Measurements from ENCODE around the gene SLC35F4. TPM values are rescaled to one million over a fixed set of nuclear protein-coding genes. Genes with fewer than 3 reads are reported as not detected.

SLC35F4 gene
- total RNA-seq, 1 donor from 2014 or later, result not detected

GRCh38 chr14:57871459-57872080 is 5.7 kb upstream of the SLC35F4 start:
- TF ChIP-seq CTCF (IDR thresholded peaks at IDR 0.05), result peak in 2 of 3 experiments; percentile 30 to 43
- no peak overlapping the region for H3K27ac ChIP-seq
- no peaks in the 10 kb centered on the region for H3K9me3 ChIP-seq
- no peak for DNase-seq (ENCODE audit: low spot score in 2 of 2)
- H3K27me3 ChIP-seq, result no peaks in the 10 kb centered on the region
- no peaks in the 10 kb centered on the region for H3K36me3 ChIP-seq
- intact Hi-C loops (cut with DNase I), result no loop called here
- peaks cover 0 to 8% of the 10 kb centered on the region in 2 donors for H3K4me1 ChIP-seq
- no peak overlapping the region for H3K4me3 ChIP-seq

DNA sequence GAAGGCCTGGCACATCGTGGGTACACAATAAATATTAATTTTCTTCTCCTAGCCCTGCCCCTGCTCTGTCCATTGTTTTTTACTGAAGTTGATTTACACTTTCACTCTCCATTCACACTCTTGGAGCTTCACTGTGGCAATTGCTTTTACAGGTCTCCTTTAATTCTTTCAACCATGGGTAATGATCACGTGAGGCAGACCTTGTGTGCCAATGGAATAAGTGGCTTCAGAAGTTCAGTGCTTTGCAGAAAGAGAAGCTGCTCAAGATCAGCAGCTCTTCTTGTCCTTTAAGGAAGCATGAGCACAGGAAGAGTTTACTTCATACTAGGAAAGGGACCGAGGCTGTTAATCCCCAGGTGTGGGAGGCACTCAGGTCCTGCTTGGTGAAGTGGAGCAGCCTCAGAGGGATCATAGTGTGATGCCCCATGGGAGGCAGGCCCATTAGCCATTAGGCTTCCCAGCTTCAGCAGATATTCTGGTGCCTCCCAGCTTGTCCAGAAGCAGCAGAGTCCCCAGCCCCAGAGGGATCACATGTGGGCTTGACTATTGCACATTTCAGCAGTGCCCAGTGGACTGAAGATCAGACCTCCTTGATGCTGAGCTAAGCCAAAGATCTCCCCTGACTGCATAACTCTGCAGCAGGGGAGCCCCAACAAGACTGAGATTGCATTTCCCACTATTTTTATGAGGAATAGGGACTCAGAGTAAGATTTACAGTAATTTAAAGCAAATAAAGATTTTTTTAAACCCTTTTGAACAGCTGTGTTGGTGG is 5.0 kb upstream of the SLC35F4 start:
- no peak for TF ChIP-seq CTCF (IDR thresholded peaks at IDR 0.05)
- Histone ChIP-seq H3K4me3 (no peak overlapping the region), H3K9me3 (no peaks in the 10 kb centered on the region), H3K27ac (no peak overlapping the region), H3K4me1 (peaks cover 0 to 4% of the 10 kb centered on the region in 2 donors), H3K36me3 (no peaks in the 10 kb centered on the region), H3K27me3 (no peaks in the 10 kb centered on the region)
- DNase-seq (ENCODE audit: low spot score in 2 of 2), result no peak
- intact Hi-C loops (cut with DNase I), result no loop called here

DNA sequence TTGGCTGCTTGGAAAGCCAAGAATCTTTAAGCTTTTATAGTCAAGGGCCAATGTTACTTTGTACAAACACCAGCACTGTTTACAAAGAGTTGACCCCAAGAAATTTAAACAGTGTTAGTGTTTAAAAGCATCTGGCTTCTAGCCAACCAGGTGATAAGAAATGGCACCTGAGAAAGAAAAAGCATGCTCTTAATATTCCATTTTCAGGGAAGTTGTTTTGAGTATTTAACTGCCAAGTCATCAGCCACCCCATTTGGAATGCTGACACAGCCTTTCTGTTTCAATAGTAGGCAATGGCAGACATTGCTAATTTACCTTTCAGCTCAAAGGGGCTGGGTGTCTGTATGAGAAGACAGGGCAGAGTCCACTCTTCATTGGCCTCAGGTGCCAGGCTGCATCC is 3.7 kb upstream of the SLC35F4 start:
- Histone ChIP-seq H3K27me3 (no peaks in the 10 kb centered on the region), H3K27ac (no peak overlapping the region), H3K36me3 (no peaks in the 10 kb centered on the region), H3K4me3 (no peak overlapping the region), H3K4me1 (no peaks in the 10 kb centered on the region), H3K9me3 (no peaks in the 10 kb centered on the region)
- intact Hi-C loops (cut with DNase I), result no loop called here
- TF ChIP-seq CTCF (IDR thresholded peaks at IDR 0.05), result no peak
- DNase-seq (ENCODE audit: low spot score in 2 of 2), result no peak

DNA sequence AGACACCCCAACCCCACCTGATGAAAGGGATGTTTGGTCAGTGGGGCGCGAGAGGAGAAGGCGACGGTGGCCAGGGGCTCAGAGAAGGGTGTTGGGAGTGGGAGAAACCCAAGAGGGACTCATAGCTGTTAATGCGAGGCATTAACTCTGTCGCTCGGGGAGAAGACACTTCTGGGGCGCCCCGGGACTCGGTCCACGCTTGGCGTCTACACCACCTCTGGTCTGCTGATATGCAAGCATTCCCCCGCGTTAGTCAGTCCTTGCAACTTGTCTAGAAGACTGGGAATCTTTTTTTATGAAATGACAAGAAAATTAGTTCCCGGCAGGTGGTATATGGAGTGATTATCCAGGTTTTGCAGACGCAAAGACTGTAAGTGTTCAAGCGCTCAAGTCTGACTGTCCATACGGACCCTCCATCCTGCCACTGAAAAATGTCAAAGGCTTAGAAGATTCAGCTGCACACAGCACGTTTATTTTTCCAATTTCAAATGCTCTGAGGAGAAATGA is 360 bp upstream of the SLC35F4 start:
- H3K36me3 ChIP-seq, result no peaks in the 10 kb centered on the region
- intact Hi-C loops (cut with DNase I), result no loop called here
- no peaks in the 10 kb centered on the region for H3K4me1 ChIP-seq
- no peak for TF ChIP-seq CTCF (IDR thresholded peaks at IDR 0.05)
- H3K27me3 ChIP-seq, result no peaks in the 10 kb centered on the region
- peak overlapping the region; percentile 44 to 61 for H3K4me3 ChIP-seq
- no peak for DNase-seq (ENCODE audit: low spot score in 2 of 2)
- H3K9me3 ChIP-seq, result no peaks in the 10 kb centered on the region
- no peak overlapping the region for H3K27ac ChIP-seq

DNA sequence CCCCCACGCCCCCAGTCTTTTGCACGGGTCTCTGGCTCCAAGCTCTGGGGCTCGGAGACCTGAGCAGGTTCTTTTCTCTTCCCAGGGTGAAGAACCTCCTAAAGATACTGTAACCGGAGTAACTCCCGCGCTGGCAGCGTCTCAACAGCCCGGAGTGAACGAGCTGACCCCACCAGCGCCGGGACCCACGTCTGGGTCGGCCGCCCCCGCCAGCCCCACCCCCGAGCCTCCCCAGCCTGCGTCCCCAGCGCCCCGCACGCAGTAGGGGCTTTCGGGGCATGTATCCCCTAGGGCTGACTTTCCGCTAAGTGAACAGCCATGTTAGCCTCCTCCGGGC is 858 bp downstream of the SLC35F4 start:
- H3K36me3 ChIP-seq, result no peaks in the 10 kb centered on the region
- H3K27me3 ChIP-seq, result no peaks in the 10 kb centered on the region
- H3K4me3 ChIP-seq, result peak overlapping the region; percentile 44 to 61
- intact Hi-C loops (cut with DNase I), result no loop called here
- no peak overlapping the region for H3K27ac ChIP-seq
- DNase-seq (ENCODE audit: low spot score in 2 of 2), result no peak
- H3K9me3 ChIP-seq, result no peaks in the 10 kb centered on the region
- no peak for TF ChIP-seq CTCF (IDR thresholded peaks at IDR 0.05)
- H3K4me1 ChIP-seq, result no peaks in the 10 kb centered on the region

Data from ascending aorta (tissue), 2 donors.